Mesenchymal stem cell (in vitro differentiated cells and primary cell): ENCODE results near the gene MARCHF5.

ENCODE experiments used
- DNase-seq: peaks from one replicate; pipeline ENCODE4 v3.0.0-alpha.2; 2013
- H2AFZ ChIP-seq: one replicate; pipeline ENCODE4 v1.6.1; 2013; ENCODE audit warnings: low read depth, mild to moderate bottlenecking, control low read depth, inconsistent platforms, low read length, moderate library complexity
- H2AK5ac ChIP-seq: 2 replicates; pipeline ENCODE4 v1.6.1; 2013; ENCODE audit warnings: low read length, moderate library complexity, mild to moderate bottlenecking, inconsistent platforms; ENCODE audit not compliant: severe bottlenecking
- H2BK120ac ChIP-seq: one replicate; pipeline ENCODE4 v1.6.1; 2013; ENCODE audit warnings: low read depth, mild to moderate bottlenecking, inconsistent platforms, low read length, moderate library complexity
- H2BK12ac ChIP-seq, 2 experiments: one replicate each; pipeline ENCODE4 v1.6.1; 2013; ENCODE audit warnings: inconsistent platforms in 2 of 2, low read length in 2 of 2, mild to moderate bottlenecking in 2 of 2, moderate library complexity in 2 of 2, control low read depth in 1 of 2
- H2BK15ac ChIP-seq: one replicate; pipeline ENCODE4 v1.6.1; 2013; ENCODE audit warnings: mild to moderate bottlenecking, low read depth, inconsistent platforms; ENCODE audit not compliant: poor library complexity, severe bottlenecking
- H2BK5ac ChIP-seq: 2 replicates; pipeline ENCODE4 v1.6.1; 2013; ENCODE audit warnings: low read depth, mild to moderate bottlenecking, low read length, control low read depth, inconsistent platforms; ENCODE audit not compliant: poor library complexity, severe bottlenecking
- H3K14ac ChIP-seq, 2 experiments: one replicate each; pipeline ENCODE4 v1.6.1; 2013; ENCODE audit warnings: inconsistent platforms in 2 of 2, low read length in 2 of 2, control low read depth in 1 of 2, mild to moderate bottlenecking in 1 of 2, moderate library complexity in 1 of 2
- H3K18ac ChIP-seq, 2 experiments: one replicate each; pipeline ENCODE4 v1.6.1; 2013; ENCODE audit warnings: inconsistent platforms in 2 of 2, low read length in 2 of 2, control low read depth in 1 of 2, low read depth in 1 of 2, mild to moderate bottlenecking in 1 of 2
- H3K23ac ChIP-seq, 2 experiments: one replicate each; pipeline ENCODE4 v1.6.1; 2013; ENCODE audit warnings: inconsistent platforms in 2 of 2, low read length in 2 of 2, mild to moderate bottlenecking in 2 of 2, moderate library complexity in 2 of 2, control low read depth in 1 of 2
- H3K27ac ChIP-seq: 2 replicates; pipeline ENCODE4 v1.5.1; 2013; ENCODE audit warnings: mild to moderate bottlenecking, moderate library complexity, low read length, control low read depth, inconsistent platforms; ENCODE audit not compliant: poor library complexity, severe bottlenecking
- H3K27me3 ChIP-seq, 2 experiments: 2 replicates each; pipeline versions ENCODE4 v1.6.1 to v1.7.0; 2013; ENCODE audit warnings: low read length in 2 of 2, mild to moderate bottlenecking in 2 of 2, moderate library complexity in 2 of 2, control low read depth in 1 of 2, inconsistent platforms in 1 of 2; ENCODE audit not compliant: control insufficient read depth in 1 of 2, insufficient read depth in 1 of 2
- H3K36me3 ChIP-seq, 2 experiments: 2 replicates each; pipeline versions ENCODE4 v1.6.1 to v1.7.0; 2013; ENCODE audit warnings: low read length in 2 of 2, control low read depth in 1 of 2, inconsistent platforms in 1 of 2, low read depth in 1 of 2, mild to moderate bottlenecking in 1 of 2; ENCODE audit not compliant: insufficient read depth in 2 of 2, control insufficient read depth in 1 of 2
- H3K4ac ChIP-seq, 2 experiments: one replicate each; pipeline ENCODE4 v1.6.1; 2013; ENCODE audit warnings: inconsistent platforms in 2 of 2, low read length in 2 of 2, mild to moderate bottlenecking in 2 of 2, moderate library complexity in 2 of 2, control low read depth in 1 of 2, low read depth in 1 of 2
- H3K4me1 ChIP-seq: 2 replicates; pipeline ENCODE4 v1.6.1; 2013; ENCODE audit warnings: low read depth, low read length, control low read depth; ENCODE audit not compliant: control insufficient read depth, insufficient read depth
- H3K4me2 ChIP-seq: 2 replicates; pipeline ENCODE4 v1.6.1; 2013; ENCODE audit warnings: low read length, mild to moderate bottlenecking, inconsistent platforms; ENCODE audit not compliant: poor library complexity, severe bottlenecking
- H3K4me3 ChIP-seq, 2 experiments: 2 replicates each; pipeline versions ENCODE4 v1.5.1 to v1.7.0; 2013; ENCODE audit warnings: low read length in 2 of 2, mild to moderate bottlenecking in 2 of 2, control low read depth in 1 of 2, low read depth in 1 of 2; ENCODE audit not compliant: insufficient read depth in 1 of 2
- H3K79me1 ChIP-seq: replicated peaks from 2 replicates; pipeline ENCODE4 v1.6.1; 2013; ENCODE audit warnings: mild to moderate bottlenecking, control low read depth, low read length, inconsistent platforms; ENCODE audit not compliant: poor library complexity, severe bottlenecking
- H3K9ac ChIP-seq: 2 replicates; pipeline ENCODE4 v1.7.0; 2013; ENCODE audit warnings: mild to moderate bottlenecking, low read length, moderate library complexity
- H3K9me3 ChIP-seq: 2 replicates; pipeline ENCODE4 v1.7.0; 2013; ENCODE audit warnings: mild to moderate bottlenecking, low read length; ENCODE audit not compliant: control insufficient read depth
- H4K8ac ChIP-seq: one replicate; pipeline ENCODE4 v1.6.1; 2013; ENCODE audit warnings: inconsistent platforms, mild to moderate bottlenecking, low read length, moderate library complexity
- H4K91ac ChIP-seq: one replicate; pipeline ENCODE4 v1.6.1; 2013; ENCODE audit warnings: mild to moderate bottlenecking, low read length, inconsistent platforms
- WGBS: methylation state at CpG from one replicate; pipeline ENCODE4 v1.1.7; 2013; ENCODE audit warnings: mixed read lengths; 5-methylcytosine and 5-hydroxymethylcytosine counted together

The MARCHF5 gene

GRCh38 chr10:92291921-92292845 lies 1.2 kb downstream of the MARCHF5 start:
- Histone ChIP-seq H4K91ac (no peak overlapping the region), H3K14ac (no peak overlapping the region), H2AFZ (no peak overlapping the region), H2AK5ac (no peak overlapping the region), H3K9ac (peak overlapping the region; percentile 98), H4K8ac (no peak overlapping the region), H3K4me1 (peaks cover 5% of the 10 kb centered on the region), H3K18ac (no peak overlapping the region), H2BK120ac (no peak overlapping the region), H3K27ac (peak overlapping the region; percentile 63), H3K9me3 (no peaks in the 10 kb centered on the region), H3K23ac (no peak overlapping the region), H2BK15ac (no peak overlapping the region), H2BK12ac (no peak overlapping the region), H3K4me2 (peak overlapping the region; percentile 48), H3K27me3 (no peaks in the 10 kb centered on the region), H3K4me3 (peak overlapping the region; percentile 96 to 97), H3K4ac (no peak overlapping the region), H3K36me3 (peaks cover 10 to 20% of the 10 kb centered on the region in 2 experiments), H2BK5ac (no peak overlapping the region), H3K79me1 (peaks cover 8% of the 10 kb centered on the region)
- WGBS = 4% methylated on average over 14 of the region's 17 CpGs
- DNase-seq = peak; percentile 65

- no peak overlapping the region for H4K91ac ChIP-seq
- no peak overlapping the region for H3K4me2 ChIP-seq
- H2AFZ ChIP-seq = no peak overlapping the region
- H3K4me1 ChIP-seq = peaks cover 3% of the 10 kb centered on the region
- H3K4ac ChIP-seq = no peak overlapping the region
- H3K9me3 ChIP-seq = no peaks in the 10 kb centered on the region
- H2BK12ac ChIP-seq = no peak overlapping the region
- no peaks in the 10 kb centered on the region for H3K27me3 ChIP-seq
- no peak overlapping the region for H2BK15ac ChIP-seq
- H3K36me3 ChIP-seq = peaks cover 10 to 20% of the 10 kb centered on the region in 2 experiments
- no peak overlapping the region for H2AK5ac ChIP-seq
- no peak overlapping the region for H2BK5ac ChIP-seq
- H2BK120ac ChIP-seq = no peak overlapping the region
- H4K8ac ChIP-seq = no peak overlapping the region
- H3K23ac ChIP-seq = no peak overlapping the region
- no peak overlapping the region for H3K9ac ChIP-seq
- WGBS = 76% methylated on average over 6 of the region's 6 CpGs
- peaks cover 10% of the 10 kb centered on the region for H3K79me1 ChIP-seq
- no peak overlapping the region for H3K27ac ChIP-seq
- H3K18ac ChIP-seq = no peak overlapping the region
- DNase-seq = no peak
- no peak overlapping the region for H3K4me3 ChIP-seq
- no peak overlapping the region for H3K14ac ChIP-seq
Observed at GRCh38 chr10:92298487-92298886, 7.5 kb downstream of the MARCHF5 start.

- DNase-seq = no peak
Observed at GRCh38 chr10:92303096-92303495, 12.1 kb downstream of the MARCHF5 start.

GRCh38 chr10:92304061-92304460 lies 13.1 kb downstream of the MARCHF5 start:
- peaks cover 5% of the 10 kb centered on the region for H3K4me1 ChIP-seq
- H3K9ac ChIP-seq = no peak overlapping the region
- no peak overlapping the region for H4K91ac ChIP-seq
- 98% methylated on average over 1 of the region's 1 CpG for WGBS
- H2AK5ac ChIP-seq = no peak overlapping the region
- no peak overlapping the region for H2BK12ac ChIP-seq
- no peaks in the 10 kb centered on the region for H3K9me3 ChIP-seq
- no peak overlapping the region for H2BK120ac ChIP-seq
- H3K79me1 ChIP-seq = peaks cover 12% of the 10 kb centered on the region
- H2BK15ac ChIP-seq = no peak overlapping the region
- DNase-seq = no peak
- H3K27ac ChIP-seq = no peak overlapping the region
- H3K27me3 ChIP-seq = no peaks in the 10 kb centered on the region
- H3K18ac ChIP-seq = no peak overlapping the region
- H3K4me3 ChIP-seq = no peak overlapping the region
- H3K36me3 ChIP-seq = peaks cover 6 to 9% of the 10 kb centered on the region in 2 experiments
- no peak overlapping the region for H3K14ac ChIP-seq
- H3K4me2 ChIP-seq = no peak overlapping the region
- no peak overlapping the region for H4K8ac ChIP-seq
- no peak overlapping the region for H3K4ac ChIP-seq
- no peak overlapping the region for H2BK5ac ChIP-seq
- H3K23ac ChIP-seq = no peak overlapping the region
- no peak overlapping the region for H2AFZ ChIP-seq

More at GRCh38 chr10:92303096-92303495, 12.1 kb downstream of the MARCHF5 start:
- Histone ChIP-seq H2BK12ac (no peak overlapping the region), H2BK15ac (no peak overlapping the region), H3K9ac (no peak overlapping the region), H3K4me1 (peaks cover 4% of the 10 kb centered on the region), H3K27me3 (no peaks in the 10 kb centered on the region), H3K79me1 (peaks cover 10% of the 10 kb centered on the region), H3K18ac (no peak overlapping the region), H3K14ac (no peak overlapping the region), H3K9me3 (no peaks in the 10 kb centered on the region), H4K8ac (no peak overlapping the region), H4K91ac (no peak overlapping the region), H3K27ac (no peak overlapping the region), H3K4ac (no peak overlapping the region), H3K4me2 (no peak overlapping the region), H2AFZ (no peak overlapping the region), H3K23ac (no peak overlapping the region), H2BK5ac (no peak overlapping the region), H3K4me3 (no peak overlapping the region), H3K36me3 (peaks cover 6 to 9% of the 10 kb centered on the region in 2 experiments), H2AK5ac (no peak overlapping the region), H2BK120ac (no peak overlapping the region)
